ENCODE results near the gene MED17.

MED17 gene

DNA sequence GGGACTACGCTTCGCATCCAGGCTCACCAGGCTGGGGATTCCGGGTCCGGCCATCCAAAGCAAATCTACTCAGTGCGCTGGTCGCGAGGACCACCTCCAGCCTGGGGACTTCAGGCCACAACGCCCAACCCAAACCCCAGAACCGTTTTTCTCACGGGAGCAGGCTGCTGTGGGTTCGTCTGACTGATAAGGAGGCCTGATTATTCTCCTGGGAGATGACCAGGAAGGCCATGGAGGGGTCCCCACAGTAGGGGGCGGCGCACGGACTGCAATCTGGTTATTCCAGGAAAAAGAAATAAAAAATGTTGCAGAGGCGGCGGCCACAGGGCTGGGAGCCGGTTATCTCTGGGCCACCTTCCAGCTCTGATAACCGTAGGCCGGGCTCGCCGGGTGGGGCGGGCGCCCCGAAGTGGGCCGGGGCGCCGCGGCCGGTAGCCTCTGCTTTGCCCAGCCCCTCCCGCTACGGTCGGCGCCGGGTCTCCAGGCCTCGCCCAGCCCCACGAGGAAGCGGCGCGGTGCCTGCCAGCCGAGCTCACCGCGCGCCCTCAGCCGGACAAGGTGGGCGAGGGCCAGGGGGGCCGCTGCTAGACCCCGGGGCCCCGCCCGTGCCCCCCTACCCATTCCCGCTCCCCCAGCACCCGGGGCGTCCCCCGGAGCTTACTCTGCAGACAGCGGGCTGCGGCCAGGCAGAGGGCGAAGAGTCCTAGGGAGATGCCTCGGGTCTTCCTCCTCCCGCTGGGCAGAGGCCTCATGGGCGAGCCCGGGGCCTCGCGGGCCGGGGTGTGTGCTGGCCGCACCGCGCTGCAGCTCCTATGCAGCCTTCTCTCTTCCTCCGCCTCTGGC is 65.9 kb downstream of the MED17 start:
- DNase-seq (ENCODE audit: low spot score): no peak

DNA sequence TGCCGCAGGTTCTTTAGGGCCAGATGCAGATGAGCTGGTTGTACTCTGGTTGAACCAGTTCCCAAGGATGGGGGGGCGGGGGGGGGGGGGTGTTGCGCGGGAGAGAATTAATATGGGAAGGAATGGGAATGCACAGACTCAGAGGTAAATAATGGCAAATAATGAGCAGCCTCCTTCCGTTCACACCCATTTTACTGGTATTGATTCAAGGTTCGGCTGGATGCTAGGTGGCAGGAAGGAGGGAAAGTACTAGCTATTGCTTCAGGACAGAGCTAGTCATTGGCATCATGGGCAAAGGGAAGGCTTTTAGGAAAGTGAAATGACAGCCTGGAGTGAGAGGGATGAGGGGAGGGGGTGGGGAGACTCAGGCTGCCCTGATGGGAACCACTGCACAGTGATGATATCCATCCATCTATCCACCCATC is 66.5 kb downstream of the MED17 start, which contains the start of gene VSTM5:
Gene VSTM5 (minus strand): TSS at position 25 of the 425 bp plus-strand sequence. CDS start 116 bp downstream, outside the sequence.
- no peak for DNase-seq (ENCODE audit: low spot score)

GRCh38 chr11:93852242-93852641 is 68.2 kb downstream of the MED17 start:
- no peak for DNase-seq (ENCODE audit: low spot score)

- DNase-seq (ENCODE audit: low spot score): no peak
Measured at GRCh38 chr11:93857413-93858120, 73.5 kb downstream of the MED17 start.

DNA sequence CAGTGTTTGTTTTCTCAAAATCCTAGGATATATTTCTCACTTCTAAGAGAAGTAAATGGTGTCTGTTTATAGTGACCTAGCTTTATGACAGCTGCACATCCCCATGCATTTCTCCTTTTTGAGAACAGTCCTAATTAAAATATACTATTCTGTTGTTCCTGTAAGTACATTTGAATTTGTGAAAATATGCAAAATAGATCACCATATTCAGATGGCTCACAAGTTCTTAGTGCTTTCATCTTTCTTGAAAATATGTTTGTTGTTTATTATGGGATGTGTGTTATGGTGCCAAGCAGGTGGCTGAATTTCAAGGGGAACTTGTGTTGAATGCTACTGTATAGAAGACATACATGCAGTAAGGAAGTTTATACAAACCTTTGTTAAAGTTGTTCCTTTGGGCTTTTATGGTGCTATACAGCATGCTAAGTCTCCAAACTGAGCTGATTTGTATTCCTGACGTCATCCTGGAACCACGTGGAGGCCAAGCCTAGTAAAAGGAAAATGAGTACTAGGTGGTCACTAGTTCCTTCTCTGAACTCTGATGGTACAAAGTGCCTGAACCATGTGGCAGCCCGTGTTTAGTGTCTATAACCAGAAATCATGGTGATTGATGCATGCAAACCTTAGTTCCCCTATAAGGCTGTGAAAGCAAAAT is 74.2 kb downstream of the MED17 start:
- no peak for DNase-seq (ENCODE audit: low spot score)

GRCh38 chr11:93861808-93862207 is 77.7 kb downstream of the MED17 start:
- no peak for DNase-seq (ENCODE audit: low spot score)

All from kidney capillary endothelial cell (primary cell).